HCT116 (cell line): Measurements from ENCODE around the gene ADCY2.

Source experiments
- ATF3 ChIP-seq: IDR thresholded peaks from 2 replicates; pipeline ENCODE4 v1.6.1; 2012
- EZH2 ChIP-seq: fragments of 200-600 bp; sonication (generic); IDR thresholded peaks from 2 replicates; pipeline ENCODE4 v1.6.1; 2017; ENCODE audit warnings: antibody characterized with exemption, mixed run types
- EZH2phosphoT487 ChIP-seq: fragments of 200-600 bp; IDR thresholded peaks from 2 replicates; pipeline ENCODE4 v1.6.1; 2018; ENCODE audit warnings: antibody characterized with exemption, borderline replicate concordance
- ZNF274 ChIP-seq: fragments of 200-500 bp; sonication (Bioruptor generic); IDR thresholded peaks from 2 replicates; pipeline ENCODE4 v1.6.1; 2014; ENCODE audit warnings: mild to moderate bottlenecking, low read depth, low read length, inconsistent platforms
- TF ChIP-seq, protein P1 (sequence below): IDR thresholded peaks from 2 replicates; pipeline ENCODE4 v1.6.1; 2012
- TF ChIP-seq, protein P2 (sequence below), 3 experiments: fragments of 200-600 bp in 1 of 3; sonication (generic) in 1 of 3; IDR thresholded peaks in 2 of 3; conservative IDR thresholded peaks in 1 of 3; 2 replicates each; pipeline ENCODE4 v1.5.1; 2012 to 2017; ENCODE audit warnings: low read depth in 2 of 3, low read length in 2 of 3, antibody characterized with exemption in 1 of 3, borderline replicate concordance in 1 of 3, control low read depth in 1 of 3, mild to moderate bottlenecking in 1 of 3, mixed read lengths in 1 of 3, mixed run types in 1 of 3, moderate library complexity in 1 of 3; ENCODE audit not compliant: insufficient read depth in 1 of 3

GRCh38 chr5:7625740-7626139 lies 229.8 kb downstream of the ADCY2 start:
- TF ChIP-seq, protein P1, sequence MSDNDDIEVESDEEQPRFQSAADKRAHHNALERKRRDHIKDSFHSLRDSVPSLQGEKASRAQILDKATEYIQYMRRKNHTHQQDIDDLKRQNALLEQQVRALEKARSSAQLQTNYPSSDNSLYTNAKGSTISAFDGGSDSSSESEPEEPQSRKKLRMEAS, result no peak
- TF ChIP-seq, protein P2, sequence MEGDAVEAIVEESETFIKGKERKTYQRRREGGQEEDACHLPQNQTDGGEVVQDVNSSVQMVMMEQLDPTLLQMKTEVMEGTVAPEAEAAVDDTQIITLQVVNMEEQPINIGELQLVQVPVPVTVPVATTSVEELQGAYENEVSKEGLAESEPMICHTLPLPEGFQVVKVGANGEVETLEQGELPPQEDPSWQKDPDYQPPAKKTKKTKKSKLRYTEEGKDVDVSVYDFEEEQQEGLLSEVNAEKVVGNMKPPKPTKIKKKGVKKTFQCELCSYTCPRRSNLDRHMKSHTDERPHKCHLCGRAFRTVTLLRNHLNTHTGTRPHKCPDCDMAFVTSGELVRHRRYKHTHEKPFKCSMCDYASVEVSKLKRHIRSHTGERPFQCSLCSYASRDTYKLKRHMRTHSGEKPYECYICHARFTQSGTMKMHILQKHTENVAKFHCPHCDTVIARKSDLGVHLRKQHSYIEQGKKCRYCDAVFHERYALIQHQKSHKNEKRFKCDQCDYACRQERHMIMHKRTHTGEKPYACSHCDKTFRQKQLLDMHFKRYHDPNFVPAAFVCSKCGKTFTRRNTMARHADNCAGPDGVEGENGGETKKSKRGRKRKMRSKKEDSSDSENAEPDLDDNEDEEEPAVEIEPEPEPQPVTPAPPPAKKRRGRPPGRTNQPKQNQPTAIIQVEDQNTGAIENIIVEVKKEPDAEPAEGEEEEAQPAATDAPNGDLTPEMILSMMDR (IDR thresholded peaks at IDR 0.05 in 2 of 3, conservative IDR thresholded peaks at IDR 0.05 in 1 of 3; ENCODE audit: borderline replicate concordance in 1 of 3, insufficient read depth in 1 of 3, low read depth in 2 of 3, low read length in 2 of 3), result no peak
- TF ChIP-seq EZH2phosphoT487, result no peak
- no peak for TF ChIP-seq ZNF274
- TF ChIP-seq ATF3, result no peak
- no peak for TF ChIP-seq EZH2
